HG02588 (cell line): ENCODE measurements around the gene PRRT1B.
A peak's percentile ranks its signal among the peaks of the same experiment; 100 is the strongest.
"Not testable (repeated sequence)": the region's sequence is repeated elsewhere in the genome, so short reads cannot be mapped to it uniquely, and the experiment has no call there.

Experiments
- ATAC-seq: cut with Tn5 transposase; IDR thresholded peaks from one replicate; pipeline ENCODE4 v1.9.1; 2021; ENCODE audit warnings: mild to moderate bottlenecking, moderate library complexity; ENCODE audit not compliant: unreplicated experiment

The PRRT1B gene

DNA sequence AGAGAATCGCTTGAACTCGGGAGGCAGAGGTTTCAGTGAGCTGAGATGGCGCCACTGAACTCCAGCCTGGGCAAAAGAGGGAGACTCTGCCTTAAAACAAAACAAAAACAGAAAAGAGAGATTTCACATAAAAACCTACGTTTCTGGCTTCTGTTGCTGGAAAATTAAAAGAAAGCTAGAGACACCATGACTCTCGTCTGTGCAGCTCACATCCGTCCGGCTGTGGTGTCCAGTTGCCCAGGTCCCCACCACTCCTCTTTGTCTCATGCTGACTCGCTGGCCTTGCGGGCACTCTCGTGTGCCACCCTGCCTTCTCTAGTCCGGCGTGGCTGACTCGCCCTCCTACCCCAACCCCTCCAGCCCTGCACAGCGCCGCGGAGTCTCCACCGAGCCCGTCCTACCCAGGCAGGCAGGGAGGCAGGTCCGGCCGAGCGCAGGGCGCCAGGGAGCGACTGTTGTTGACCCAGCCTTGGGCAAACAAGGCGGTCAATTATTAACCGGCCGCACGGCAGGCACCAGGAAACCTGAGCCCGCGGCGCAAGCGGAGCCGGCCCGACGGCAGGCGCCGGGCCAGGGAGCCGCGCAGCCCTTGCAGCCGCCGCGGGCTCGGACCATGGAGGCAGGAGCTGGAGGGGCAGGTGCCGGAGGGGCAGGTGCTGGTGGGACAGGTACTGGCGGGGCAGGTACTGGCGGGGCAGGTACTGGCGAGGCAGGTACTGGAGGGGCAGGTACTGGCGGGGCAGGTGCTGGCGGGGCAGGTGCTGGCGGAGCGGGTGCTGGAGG, at the start of gene PRRT1B:
PRRT1B (plus strand) TSS at position 521 of the 783 bp plus-strand sequence; CDS start at position 614, 93 bp downstream.
- ATAC-seq, result no peak

DNA sequence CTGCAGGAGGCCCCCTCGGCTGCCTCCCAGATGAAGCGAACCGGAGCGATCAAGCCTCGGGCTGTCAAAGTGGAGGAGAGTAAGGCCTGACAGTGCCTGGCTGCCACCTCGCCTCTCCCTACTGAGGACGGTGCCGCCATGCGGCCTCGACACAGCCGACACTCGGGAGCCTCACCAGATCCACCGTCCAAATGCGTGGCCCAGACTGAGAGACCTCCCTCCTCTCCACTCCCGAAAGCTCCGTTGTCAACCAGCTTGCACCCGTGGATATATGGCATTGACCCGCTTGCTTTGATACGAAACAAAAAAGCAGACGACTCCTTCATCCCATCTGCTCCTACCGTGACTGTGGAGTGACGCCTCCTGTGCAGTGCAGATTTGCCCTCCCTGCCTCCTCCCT, 49.5 kb upstream of the PRRT1B start:
- no peak for ATAC-seq

DNA sequence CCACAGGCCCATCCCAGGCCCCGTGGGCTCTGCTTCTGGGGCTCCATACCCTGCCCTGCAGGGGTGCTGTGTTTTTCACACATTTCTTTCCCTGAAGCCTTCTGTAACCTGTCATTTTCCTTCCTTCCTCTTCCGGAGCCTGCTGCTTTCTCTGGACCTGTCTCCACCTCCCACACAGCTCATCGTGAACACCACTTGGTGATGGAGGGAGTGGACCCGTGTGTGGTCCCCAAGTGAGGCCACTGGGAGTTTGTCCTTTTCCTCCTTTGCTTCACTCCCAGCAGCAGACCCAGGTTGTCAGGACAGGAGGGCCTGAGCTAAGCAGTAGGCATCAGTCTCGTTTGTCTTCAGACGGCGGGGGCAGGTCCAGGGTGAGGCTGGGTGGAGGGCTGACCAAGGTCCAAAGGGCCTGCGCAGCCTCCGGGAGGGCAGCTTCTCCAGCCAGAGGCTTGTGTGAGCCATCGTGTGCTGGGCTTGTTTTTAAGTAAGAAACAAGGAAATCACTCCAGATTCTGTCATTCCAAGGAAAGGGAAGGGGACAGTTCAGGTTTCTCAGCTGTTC, 48.4 kb upstream of the PRRT1B start:
- ATAC-seq, result no peak

DNA sequence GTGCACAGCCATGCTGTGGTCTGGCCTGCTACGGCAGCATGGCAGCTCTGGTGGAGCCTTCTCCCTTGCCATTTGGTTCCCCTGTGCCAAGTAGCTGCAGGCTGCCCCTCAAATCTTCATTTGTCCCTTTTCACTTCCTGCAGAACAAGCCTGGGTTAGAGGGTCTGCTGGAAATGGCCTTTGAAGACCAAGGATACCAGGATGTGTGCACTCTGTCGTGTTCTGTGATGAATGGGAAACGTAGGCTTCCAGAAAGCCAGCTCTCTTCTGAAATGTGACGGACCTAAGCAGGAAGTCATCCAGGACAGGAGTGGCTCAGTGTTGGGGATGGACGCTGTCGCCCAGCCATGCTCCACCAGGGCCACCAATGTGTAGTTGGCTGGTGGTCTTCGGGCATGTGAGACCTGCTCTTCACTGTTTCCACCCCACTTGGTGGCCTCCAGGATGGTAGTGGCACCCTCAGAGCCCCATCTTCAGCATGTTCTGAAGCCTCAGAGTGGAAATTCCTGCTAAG, 46.0 kb upstream of the PRRT1B start:
- no peak for ATAC-seq

DNA sequence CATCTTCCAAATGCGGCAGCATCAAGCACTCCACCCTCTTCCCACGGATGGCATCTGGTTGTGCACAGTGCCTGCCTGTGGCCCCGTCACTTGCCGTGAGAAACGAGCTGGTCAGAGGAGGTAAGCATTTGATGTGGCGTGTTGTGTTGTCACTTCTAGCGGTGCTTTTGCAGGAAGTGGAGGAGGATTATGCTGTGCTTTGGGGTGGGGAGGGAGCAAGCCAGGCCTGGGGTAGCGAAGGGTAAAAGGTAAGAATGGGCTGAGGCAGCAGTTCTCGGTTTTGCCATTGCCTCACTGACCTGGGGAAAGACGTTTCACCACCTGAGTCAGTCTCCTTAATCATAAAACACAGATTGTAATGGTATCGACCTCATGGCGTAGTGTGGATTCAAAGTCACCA, 44.9 kb upstream of the PRRT1B start:
- no peak for ATAC-seq

DNA sequence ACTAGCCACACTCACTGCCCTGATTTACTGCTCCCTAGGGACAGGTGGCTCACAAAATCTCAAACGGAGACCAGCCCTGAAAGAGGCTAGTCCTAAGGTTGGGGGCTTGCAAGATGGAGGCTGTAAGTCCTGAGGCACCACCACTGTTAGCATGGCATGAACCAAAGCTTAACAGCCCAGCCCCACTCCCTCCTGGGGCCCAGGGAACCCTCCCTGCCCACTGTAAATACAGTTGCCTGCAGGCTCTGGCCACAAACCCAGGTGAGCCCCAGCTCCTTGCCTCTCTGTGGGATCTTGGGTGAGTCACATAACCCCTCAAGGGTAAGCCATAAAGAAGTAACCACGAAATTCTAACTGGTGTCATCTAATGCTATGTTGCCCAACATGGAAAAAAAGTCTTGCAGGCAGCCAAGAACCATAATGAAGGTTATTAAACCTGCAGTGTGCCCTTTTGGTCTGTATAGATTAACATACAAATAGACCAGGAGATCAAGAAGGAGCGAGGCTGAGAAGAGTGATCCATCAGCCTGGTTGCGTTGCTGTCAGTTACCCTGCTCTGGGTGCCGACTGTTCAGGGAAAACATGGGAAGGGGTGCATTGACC, 44.3 kb upstream of the PRRT1B start:
- no peak for ATAC-seq

DNA sequence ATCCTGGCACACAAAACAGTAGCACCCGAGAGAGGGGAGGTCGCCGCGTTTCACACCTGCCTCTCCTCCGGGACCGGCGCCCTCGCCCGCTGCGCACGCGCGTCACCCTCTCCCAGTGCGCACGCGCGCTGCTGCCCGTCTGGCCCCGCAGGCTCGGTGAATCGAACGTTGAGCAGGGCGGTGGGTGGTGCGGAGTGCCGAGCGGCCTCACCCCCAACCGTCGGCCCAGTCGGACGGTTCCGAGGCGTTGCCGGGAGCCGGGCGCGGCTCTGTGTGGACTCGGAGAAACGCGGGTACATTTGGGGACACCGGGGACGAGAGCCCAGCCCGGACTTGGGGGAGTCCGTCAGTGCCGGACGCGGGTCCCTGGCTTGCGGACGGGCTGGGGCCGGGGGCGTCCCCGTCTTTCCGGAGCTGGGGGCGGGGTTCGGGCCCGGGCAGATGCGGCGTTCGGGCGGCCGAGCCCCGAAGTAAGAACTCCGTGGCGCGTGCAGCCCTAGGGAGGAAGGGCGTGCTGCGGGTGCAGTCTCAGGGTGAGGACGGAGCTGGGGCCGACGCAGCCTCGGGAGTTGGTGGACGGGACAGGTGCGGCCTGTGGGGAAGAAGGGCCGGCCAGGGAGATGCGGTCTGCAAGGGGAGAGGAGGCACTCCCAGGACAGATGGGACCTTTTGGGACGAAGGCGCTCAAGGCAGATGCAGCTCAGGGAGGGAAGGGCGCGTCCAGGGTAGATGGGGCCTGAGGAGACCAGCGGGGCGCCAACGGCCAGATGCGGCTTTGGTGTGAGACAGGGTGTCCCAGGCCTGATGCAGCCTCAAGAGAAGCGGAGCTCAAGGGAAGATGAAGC, 42.3 kb upstream of the PRRT1B start, which contains the start of gene POMT1:
POMT1 (plus strand) TSS at position 138 of the 845 bp plus-strand sequence. CDS start 1,301 bp downstream, outside the sequence.
- peak; percentile 74 for ATAC-seq

DNA sequence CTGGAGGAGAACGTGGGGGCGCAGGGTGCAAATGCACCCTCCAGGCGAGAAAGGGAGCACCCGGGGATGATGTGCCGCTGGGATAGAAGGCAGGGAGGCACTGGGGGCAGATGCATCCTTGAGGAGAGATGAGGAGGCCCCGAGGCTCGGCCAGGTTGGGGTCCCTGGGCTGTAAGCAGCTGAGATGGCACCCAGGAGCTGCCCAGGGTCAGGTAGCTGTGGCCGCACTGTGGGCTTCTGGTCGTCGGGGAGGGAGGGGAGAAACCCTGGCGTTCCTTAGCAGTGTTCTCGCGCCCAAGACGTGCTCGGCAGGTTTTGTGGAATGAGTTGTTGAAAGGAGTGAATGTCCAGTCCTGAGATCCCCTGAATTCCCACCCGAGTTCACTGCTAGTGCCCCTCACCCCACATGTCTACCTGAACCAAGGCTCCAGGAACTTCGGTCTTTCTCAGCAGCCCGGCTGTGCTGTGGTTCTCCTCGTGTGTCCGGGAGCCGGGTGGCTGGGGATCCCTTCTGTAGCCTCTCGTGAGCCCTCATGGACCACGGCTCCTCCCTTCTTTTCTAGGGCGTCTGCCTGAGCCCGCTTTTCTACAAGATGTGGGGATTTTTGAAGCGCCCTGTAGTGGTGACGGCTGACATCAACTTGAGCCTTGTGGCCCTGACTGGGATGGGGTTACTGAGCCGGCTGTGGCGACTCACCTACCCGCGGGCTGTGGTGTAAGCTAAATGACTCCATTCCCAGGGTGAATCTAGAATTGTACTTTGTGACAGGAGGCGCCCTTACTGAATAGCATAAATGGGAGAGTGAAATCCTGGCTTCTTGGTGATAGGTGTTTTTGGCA, 41.5 kb upstream of the PRRT1B start:
- ATAC-seq, result no peak

DNA sequence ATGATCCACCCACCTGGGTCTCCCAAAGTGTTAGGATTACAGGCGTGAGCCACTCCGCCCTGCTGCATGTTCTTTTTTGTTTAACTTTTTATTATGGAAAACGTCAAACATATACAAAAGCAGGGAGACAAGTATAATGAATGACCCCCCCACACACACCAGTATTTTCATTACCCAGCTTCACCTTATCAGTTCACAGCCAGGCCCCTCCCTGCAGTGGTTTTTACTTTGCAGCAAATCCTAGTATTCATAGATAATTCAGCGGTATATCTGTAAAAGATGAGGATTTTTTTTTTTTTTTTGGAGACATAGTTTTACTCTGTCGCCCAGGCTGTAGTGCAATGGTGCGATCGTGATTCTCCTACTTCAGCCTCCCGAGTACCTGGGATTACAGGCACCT, 40.3 kb upstream of the PRRT1B start:
- ATAC-seq, result no peak

DNA sequence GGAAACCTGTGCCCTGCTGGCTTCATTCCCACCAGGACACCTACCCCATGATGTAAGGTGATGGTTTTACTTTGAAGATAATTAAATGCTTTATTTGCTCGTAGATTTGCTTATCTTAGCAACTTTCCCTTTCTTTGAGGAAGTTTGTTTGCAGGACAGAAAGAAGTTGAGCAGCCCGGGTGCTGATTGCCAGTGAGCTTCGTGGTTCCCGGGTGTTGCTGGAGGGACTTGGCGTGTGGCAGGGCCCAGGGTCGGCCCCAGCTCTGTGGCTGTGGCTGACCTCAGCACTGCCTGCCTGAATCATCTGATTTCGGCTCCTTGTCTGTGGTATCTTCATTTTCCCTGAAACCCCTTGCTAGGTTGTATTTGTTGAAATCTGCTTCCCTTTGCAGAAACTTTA, 33.9 kb upstream of the PRRT1B start:
- ATAC-seq, result no peak

DNA sequence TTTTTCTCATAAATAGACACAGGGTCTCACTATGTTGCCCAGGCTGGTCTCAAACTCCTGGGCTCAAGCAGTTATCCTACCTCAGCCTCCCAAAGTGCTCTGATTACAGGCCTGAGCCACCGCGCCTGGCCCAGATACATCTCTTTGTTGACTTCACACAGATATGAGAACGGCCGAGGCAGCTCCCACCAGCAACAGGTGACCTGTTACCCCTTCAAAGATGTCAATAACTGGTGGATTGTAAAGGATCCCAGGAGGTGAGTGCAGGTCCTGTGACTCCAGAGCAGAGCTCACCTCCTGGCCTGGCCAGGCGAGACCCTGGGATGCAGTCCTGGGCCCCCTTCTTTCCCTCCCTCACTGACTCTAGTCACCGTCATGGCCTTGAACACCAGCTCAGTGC, 33.4 kb upstream of the PRRT1B start:
- ATAC-seq, result no peak

DNA sequence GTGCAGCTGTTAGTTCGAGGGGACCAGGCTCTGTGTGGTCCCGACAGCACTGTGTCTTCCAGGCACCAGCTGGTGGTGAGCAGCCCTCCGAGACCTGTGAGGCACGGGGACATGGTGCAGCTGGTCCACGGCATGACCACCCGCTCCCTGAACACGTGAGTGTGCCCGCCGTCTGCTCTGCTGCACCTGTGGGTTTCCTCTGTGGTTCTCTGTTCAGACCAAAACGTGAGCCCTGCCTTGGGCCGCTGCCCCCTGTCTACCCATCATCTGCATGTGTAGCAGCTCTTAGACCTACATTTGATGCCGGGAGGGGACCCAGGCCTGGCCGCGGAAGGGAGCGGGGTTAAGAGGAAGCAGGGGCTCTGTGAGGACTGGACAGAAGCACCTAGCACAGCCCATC, 32.1 kb upstream of the PRRT1B start:
- ATAC-seq, result no peak

DNA sequence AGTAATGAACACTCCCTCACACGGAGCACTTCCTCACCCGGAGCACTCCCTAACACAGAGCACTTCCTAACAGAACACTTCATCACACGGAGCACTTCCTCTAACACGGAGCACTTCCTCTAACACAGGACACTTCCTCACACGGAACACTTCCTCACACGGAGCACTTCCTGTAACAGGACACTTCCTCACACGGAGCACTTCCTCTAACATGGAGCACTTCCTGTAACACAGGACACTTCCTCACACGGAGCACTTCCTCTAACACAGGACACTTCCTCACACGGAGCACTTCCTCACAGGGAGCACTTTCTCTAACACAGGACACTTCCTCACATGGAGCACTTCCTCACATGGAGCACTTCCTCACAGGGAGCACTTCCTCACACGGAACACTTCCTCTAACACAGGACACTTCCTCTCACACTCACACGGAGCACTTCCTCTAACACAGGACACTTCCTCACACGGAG, 29.7 kb upstream of the PRRT1B start:
- ATAC-seq, result not testable (repeated sequence)

DNA sequence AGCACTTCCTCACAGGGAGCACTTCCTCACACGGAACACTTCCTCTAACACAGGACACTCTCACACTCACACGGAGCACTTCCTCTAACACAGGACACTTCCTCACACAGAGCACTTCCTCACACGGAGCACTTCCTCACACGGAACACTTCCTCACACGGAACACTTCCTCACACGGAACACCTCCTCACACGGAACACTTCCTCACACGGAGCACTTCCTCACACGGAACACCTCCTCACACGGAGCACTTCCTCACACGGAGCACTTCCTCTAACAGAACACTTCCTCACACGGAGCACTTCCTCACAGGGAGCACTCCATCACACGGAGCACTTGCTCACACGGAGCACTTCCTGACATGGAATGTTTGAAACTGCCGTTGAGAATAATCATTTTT, 29.2 kb upstream of the PRRT1B start:
- no peak for ATAC-seq

DNA sequence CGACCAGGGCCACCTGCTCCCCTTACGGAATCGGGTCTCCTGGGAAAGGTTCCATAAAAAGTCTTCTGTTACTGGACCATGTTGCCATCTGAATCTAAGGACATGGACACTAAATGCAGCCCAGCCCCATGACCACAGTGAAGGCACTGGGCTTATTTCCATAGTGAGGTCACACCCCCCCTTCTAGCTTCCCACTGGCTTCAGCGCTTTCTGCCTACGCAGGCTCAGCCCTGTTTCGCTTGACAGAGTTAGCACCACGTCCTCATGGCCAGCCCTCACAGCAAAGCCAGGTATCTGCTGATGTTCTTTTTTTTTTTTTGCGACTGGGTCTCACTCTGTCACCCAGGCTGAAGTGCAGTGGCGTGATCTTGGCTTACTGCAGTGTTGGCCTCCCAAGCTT, 28.4 kb upstream of the PRRT1B start:
- no peak for ATAC-seq

DNA sequence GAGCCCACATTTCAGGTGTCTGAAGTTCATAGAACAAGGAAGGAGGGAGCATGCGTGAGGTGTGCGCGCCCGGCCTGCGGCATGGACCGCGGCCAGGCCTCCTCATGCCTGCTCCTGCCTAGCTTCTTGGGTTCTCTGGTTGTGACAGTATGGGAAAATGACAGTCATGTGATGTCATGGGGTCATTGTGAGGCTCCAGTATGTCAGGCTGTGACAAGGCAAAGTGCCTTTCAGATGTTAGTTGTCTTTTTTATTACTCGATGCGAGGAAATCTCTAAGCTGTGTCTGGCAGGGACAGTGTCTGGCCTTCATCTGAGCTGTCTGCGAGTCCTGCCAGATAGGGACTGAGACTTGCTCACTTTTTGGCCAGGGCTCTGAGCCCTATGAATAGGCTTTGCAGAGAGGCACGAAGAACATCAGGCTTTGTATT, 27.5 kb upstream of the PRRT1B start:
- no peak for ATAC-seq

DNA sequence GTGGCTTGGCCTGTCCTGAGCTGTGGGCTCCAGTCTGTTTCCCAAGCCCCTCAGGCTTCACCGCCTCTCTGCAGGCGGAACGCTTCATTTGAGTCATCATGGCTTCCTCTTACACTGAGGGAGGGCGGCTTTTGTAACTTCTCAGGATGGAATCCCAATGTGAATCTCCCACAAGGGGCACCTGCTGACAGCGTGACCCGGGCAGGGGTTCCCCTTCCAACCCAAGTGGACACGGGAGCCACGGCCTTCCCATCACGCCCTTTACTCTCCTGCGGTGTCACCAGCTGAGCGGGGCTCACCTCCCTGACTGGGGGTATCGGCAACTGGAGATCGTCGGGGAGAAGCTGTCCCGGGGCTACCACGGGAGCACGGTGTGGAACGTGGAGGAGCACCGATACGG, 26.8 kb upstream of the PRRT1B start:
- ATAC-seq, result no peak

DNA sequence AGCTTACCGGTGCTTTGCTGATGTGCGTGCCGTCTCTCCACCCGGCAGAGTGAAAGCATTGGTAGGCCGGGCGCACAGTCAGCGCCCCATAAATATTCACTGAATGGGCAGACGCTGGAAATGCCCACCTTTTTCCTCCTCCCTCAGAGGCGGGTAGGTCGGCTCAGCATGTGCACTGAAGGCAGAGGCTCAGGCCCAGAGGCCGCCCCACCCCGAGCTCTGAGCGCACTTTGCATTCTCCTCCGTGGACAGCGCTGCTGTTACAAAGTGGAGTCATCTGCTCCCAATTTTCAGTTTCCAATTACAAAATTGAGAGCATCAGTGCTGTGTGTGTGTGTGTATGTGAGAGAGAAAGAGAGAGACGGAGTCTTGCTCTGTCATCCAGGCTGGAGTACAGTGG, 24.8 kb upstream of the PRRT1B start:
- ATAC-seq, result no peak

DNA sequence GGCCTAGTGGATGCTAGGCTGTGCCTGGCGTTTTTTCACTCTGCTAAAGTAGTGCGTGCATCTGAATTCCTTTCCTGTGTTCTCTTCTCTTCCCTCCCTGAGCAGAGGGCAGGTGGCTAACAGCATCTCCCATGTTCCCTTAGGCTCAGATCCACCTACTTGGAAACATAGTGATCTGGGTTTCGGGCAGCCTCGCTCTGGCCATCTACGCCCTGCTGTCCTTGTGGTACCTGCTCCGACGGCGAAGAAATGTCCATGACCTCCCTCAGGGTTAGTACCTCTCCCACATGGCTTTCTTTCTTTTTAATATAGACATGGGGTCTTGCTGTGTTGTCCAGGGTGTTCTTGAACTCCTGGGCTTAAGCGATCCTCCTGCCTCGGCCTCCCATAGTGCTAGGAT, 24.1 kb upstream of the PRRT1B start:
- no peak for ATAC-seq

DNA sequence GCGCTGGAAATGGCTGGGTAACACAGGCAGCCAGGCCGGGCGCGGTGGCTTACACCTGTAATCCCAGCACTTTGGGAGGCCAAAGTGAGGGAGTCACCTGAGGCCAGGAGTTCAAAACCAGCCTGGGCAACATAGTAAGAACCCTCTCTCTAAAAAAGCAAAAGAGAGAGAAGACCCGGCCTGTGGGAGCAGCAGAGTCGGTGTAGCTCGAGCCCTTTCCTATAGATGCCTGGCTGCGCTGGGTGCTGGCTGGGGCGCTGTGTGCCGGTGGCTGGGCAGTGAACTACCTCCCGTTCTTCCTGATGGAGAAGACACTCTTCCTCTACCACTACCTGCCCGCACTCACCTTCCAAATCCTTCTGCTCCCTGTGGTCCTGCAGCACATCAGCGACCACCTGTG, 23.5 kb upstream of the PRRT1B start:
- ATAC-seq, result no peak
